ENCODE measurements around the gene RCN1.

DNA sequence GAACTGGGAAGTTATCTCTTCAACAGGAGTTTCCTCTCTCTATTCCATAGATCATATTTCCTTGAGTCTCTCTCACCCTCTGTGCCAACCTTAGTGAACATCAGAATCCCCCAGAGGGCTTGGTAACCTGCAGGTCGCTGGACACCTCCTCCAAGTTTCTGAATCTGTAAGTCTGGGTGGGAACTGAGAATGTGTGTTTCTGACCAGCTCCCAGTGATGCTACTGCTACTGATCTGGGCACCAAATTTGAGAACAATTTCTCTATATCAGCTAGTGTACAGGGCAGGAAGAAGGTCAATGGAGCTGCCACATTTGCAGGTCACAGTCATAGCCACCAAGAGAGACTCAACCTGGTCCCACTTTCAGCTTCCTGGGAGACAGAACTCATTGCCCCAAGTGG is 62.9 kb downstream of the RCN1 start:
- TF ChIP-seq EZH2 (IDR thresholded peaks at IDR 0.05; ENCODE audit: insufficient read depth, low read length) = no peak
- TF ChIP-seq, protein P1, sequence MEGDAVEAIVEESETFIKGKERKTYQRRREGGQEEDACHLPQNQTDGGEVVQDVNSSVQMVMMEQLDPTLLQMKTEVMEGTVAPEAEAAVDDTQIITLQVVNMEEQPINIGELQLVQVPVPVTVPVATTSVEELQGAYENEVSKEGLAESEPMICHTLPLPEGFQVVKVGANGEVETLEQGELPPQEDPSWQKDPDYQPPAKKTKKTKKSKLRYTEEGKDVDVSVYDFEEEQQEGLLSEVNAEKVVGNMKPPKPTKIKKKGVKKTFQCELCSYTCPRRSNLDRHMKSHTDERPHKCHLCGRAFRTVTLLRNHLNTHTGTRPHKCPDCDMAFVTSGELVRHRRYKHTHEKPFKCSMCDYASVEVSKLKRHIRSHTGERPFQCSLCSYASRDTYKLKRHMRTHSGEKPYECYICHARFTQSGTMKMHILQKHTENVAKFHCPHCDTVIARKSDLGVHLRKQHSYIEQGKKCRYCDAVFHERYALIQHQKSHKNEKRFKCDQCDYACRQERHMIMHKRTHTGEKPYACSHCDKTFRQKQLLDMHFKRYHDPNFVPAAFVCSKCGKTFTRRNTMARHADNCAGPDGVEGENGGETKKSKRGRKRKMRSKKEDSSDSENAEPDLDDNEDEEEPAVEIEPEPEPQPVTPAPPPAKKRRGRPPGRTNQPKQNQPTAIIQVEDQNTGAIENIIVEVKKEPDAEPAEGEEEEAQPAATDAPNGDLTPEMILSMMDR (IDR thresholded peaks at IDR 0.05; ENCODE audit: insufficient read depth, low read depth, low read length) = no peak

All from astrocyte (in vitro differentiated cells and primary cell).